GM23248 (cell line): ENCODE results near the gene NOXO1.

Experiments used
- EZH2 ChIP-seq: fragments of 200-600 bp; sonication (generic); IDR thresholded peaks from 2 replicates; pipeline ENCODE4 v1.6.1; 2018; ENCODE audit warnings: antibody characterized with exemption, mild to moderate bottlenecking; ENCODE audit not compliant: insufficient read depth, poor library complexity, severe bottlenecking
- EZH2phosphoT487 ChIP-seq: fragments of 200-600 bp; sonication (generic); IDR thresholded peaks from 2 replicates; pipeline ENCODE4 v1.6.1; 2018; ENCODE audit warnings: antibody characterized with exemption, moderate library complexity, mild to moderate bottlenecking, low read depth; ENCODE audit not compliant: insufficient read depth

DNA sequence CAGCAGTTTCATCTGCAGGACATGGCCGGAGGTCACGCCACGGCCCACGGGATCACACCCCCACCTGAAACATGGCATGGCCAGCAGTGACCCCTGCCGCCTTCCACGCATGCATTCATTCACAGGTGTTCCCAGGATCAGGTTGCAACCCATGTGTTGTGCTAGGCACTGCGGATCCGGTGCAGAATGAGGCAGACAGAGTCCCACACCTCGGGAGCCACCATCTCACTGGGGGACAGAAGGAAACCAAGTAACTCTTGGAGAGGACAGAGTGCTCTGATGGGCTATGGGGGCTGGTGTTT, 33.9 kb downstream of the NOXO1 start:
- TF ChIP-seq EZH2, result no peak
- no peak for TF ChIP-seq EZH2phosphoT487
